PC-3 (cell line): Measurements from ENCODE around the gene TMEM59L.

ENCODE experiments used
- CTCF ChIP-seq: fragments of 300-600 bp; sonication (generic); conservative IDR thresholded peaks from 2 replicates; pipeline ENCODE4 v1.5.1; 2017; ENCODE audit warnings: antibody characterized with exemption, low read depth, mild to moderate bottlenecking, low read length
- EZH2 ChIP-seq: fragments of 300-600 bp; sonication (generic); IDR thresholded peaks from one replicate; pipeline ENCODE4 v1.6.1; 2017; ENCODE audit warnings: antibody characterized with exemption, mild to moderate bottlenecking, low read length; ENCODE audit not compliant: unreplicated experiment

GRCh38 chr19:18603255-18603957 is 9.3 kb upstream of the TMEM59L start:
- TF ChIP-seq CTCF (peak; percentile 25; the same call in 1 of the 2 replicates), EZH2 (no peak)
